IMR-90 (cell line): ENCODE data around the gene NXPH3. TPM values are rescaled to one million over a fixed set of nuclear protein-coding genes. Genes with fewer than 3 reads are reported as not detected.

ENCODE experiments used
- ATAC-seq: fragments of 200-7000 bp; cut with Tn5 transposase; 2 replicates; pipeline ENCODE4 v1.9.1; 2020; ENCODE audit warnings: low read depth, mild to moderate bottlenecking, moderate library complexity
- BruUV-seq: library from RNA; stranded (reverse); fragments of 400-500 nt; replicated peaks from 2 replicates; lab custom pipeline; 2021; lab: Mats Ljungman, UMichigan
- CTCF ChIA-PET: fragments of 300-600 bp; formaldehyde crosslinking; extraction: SDS; loops from one replicate; lab custom pipeline; 2021; ENCODE audit warnings: antibody characterized with exemption; lab: Yijun Ruan, JAX
- POLR2A ChIA-PET: fragments of 300-600 bp; sonication (Branson Sonifier 250); formaldehyde crosslinking; loops from one replicate; lab custom pipeline; 2022; ENCODE audit warnings: antibody characterized with exemption; ENCODE audit not compliant: unreplicated experiment; lab: Charles Lee
- DNase-seq: peaks from one replicate; pipeline ENCODE4 v3.0.0; 2013
- H2AFZ ChIP-seq: replicated peaks from 2 replicates; pipeline ENCODE3; 2013; ENCODE audit warnings: low read length, mild to moderate bottlenecking; ENCODE audit not compliant: poor library complexity
- H2AK5ac ChIP-seq: 2 replicates; pipeline ENCODE4 v1.6.1; 2013; ENCODE audit warnings: low read depth, low read length, inconsistent platforms
- H2AK9ac ChIP-seq: replicated peaks from 2 replicates; pipeline ENCODE3; 2013; ENCODE audit warnings: mild to moderate bottlenecking, low read depth, low read length, moderate library complexity; ENCODE audit not compliant: poor library complexity
- H2BK120ac ChIP-seq: 2 replicates; pipeline ENCODE4 v1.6.1; 2013; ENCODE audit warnings: low read depth, low read length, inconsistent platforms
- H2BK15ac ChIP-seq: 3 replicates; pipeline ENCODE4 v1.6.1; 2013; ENCODE audit warnings: low read depth, low read length, inconsistent platforms
- H2BK20ac ChIP-seq: 2 replicates; pipeline ENCODE4 v1.6.1; 2013; ENCODE audit warnings: low read depth, mild to moderate bottlenecking, inconsistent platforms, low read length, moderate library complexity
- H2BK5ac ChIP-seq: 2 replicates; pipeline ENCODE4 v1.6.1; 2013; ENCODE audit warnings: mild to moderate bottlenecking, low read depth, low read length, inconsistent platforms; ENCODE audit not compliant: poor library complexity, severe bottlenecking
- H3K14ac ChIP-seq: replicated peaks from 2 replicates; pipeline ENCODE4 v1.6.1; 2013; ENCODE audit warnings: low read depth, low read length, inconsistent platforms
- H3K18ac ChIP-seq: 2 replicates; pipeline ENCODE4 v1.6.1; 2013; ENCODE audit warnings: low read depth, low read length, control low read depth
- H3K23ac ChIP-seq: 2 replicates; pipeline ENCODE4 v1.6.1; 2013; ENCODE audit warnings: low read depth, low read length, inconsistent platforms
- H3K27ac ChIP-seq: 2 replicates; pipeline ENCODE4 v1.5.1; 2013; ENCODE audit warnings: mild to moderate bottlenecking, control low read depth, low read length; ENCODE audit not compliant: insufficient read depth
- H3K27me3 ChIP-seq: 2 replicates; pipeline ENCODE4 v1.6.1; 2013; ENCODE audit warnings: low read length; ENCODE audit not compliant: control insufficient read depth, insufficient read depth
- H3K36me3 ChIP-seq: 2 replicates; pipeline ENCODE4 v1.6.1; 2013; ENCODE audit warnings: low read length, mixed read lengths; ENCODE audit not compliant: control insufficient read depth, insufficient read depth
- H3K4ac ChIP-seq: 2 replicates; pipeline ENCODE4 v1.6.1; 2013; ENCODE audit warnings: low read depth, low read length, inconsistent platforms
- H3K4me1 ChIP-seq: 2 replicates; pipeline ENCODE4 v1.6.1; 2013; ENCODE audit warnings: low read length, mixed read lengths; ENCODE audit not compliant: control insufficient read depth, insufficient read depth
- H3K4me2 ChIP-seq: 2 replicates; pipeline ENCODE4 v1.6.1; 2013; ENCODE audit warnings: low read depth, mild to moderate bottlenecking, control low read depth, low read length, moderate library complexity
- H3K4me3 ChIP-seq: 2 replicates; pipeline ENCODE4 v1.5.1; 2013; ENCODE audit warnings: low read depth, mild to moderate bottlenecking, control low read depth, low read length, moderate library complexity; ENCODE audit not compliant: insufficient read depth
- H3K56ac ChIP-seq: 2 replicates; pipeline ENCODE4 v1.6.1; 2013; ENCODE audit warnings: low read length, inconsistent platforms; ENCODE audit not compliant: insufficient read depth; ENCODE audit errors: extremely low read depth
- H3K79me1 ChIP-seq, 2 experiments: 2 replicates each; pipeline ENCODE4 v1.6.1; 2013; ENCODE audit warnings: low read length in 2 of 2, inconsistent platforms in 1 of 2, low read depth in 1 of 2
- H3K9ac ChIP-seq: 2 replicates; pipeline ENCODE4 v1.6.1; 2013; ENCODE audit warnings: low read depth, low read length, control low read depth
- H3K9me1 ChIP-seq: 2 replicates; pipeline ENCODE4 v1.6.1; 2013; ENCODE audit warnings: low read length, inconsistent platforms; ENCODE audit not compliant: insufficient read depth
- H3K9me3 ChIP-seq: 2 replicates; pipeline ENCODE4 v1.6.1; 2013; ENCODE audit warnings: low read length; ENCODE audit not compliant: control insufficient read depth, insufficient read depth
- H4K20me1 ChIP-seq: 2 replicates; pipeline ENCODE4 v1.6.1; 2013; ENCODE audit warnings: low read length, inconsistent platforms; ENCODE audit not compliant: insufficient read depth
- H4K5ac ChIP-seq: 2 replicates; pipeline ENCODE4 v1.6.1; 2013; ENCODE audit warnings: mild to moderate bottlenecking, low read depth, low read length, control low read depth
- H4K8ac ChIP-seq, 2 experiments: 2 replicates each; pipeline ENCODE4 v1.6.1; 2013; ENCODE audit warnings: low read depth in 2 of 2, low read length in 2 of 2, control low read depth in 1 of 2, inconsistent platforms in 1 of 2
- H4K91ac ChIP-seq: 2 replicates; pipeline ENCODE4 v1.6.1; 2013; ENCODE audit warnings: low read depth, low read length, inconsistent platforms; ENCODE audit not compliant: insufficient read depth
- CEBPB ChIP-seq: IDR thresholded peaks from 2 replicates; pipeline ENCODE4 v1.6.1; 2012; ENCODE audit warnings: low read depth, low read length, improper control_type of control experiment
- MAZ ChIP-seq: IDR thresholded peaks from 2 replicates; pipeline ENCODE4 v1.6.1; 2012; ENCODE audit warnings: low read depth, mild to moderate bottlenecking, low read length, improper control_type of control experiment, moderate library complexity, borderline replicate concordance
- NFE2L2 ChIP-seq: fragments of 150-350 bp; IDR thresholded peaks from 2 replicates; pipeline ENCODE4 v1.6.1; 2016; ENCODE audit warnings: low read depth, mild to moderate bottlenecking, low read length
- WGBS, 2 experiments: methylation state at CpG; one replicate each; pipeline versions ENCODE4 v1.1.5 to v1.1.7; 2013; ENCODE audit warnings: missing lambda C conversion rate in 2 of 2; ENCODE audit not compliant: insufficient read length in 1 of 2; ENCODE audit errors: extremely low coverage in 2 of 2; 5-methylcytosine and 5-hydroxymethylcytosine counted together
- dilution Hi-C: fragments of 300-500 bp; cut with HindIII; formaldehyde crosslinking; loops from one replicate; pipeline ENCODE4 v1.14.3; 2018; ENCODE audit warnings: low sequenced_read_pairs; ENCODE audit not compliant: unreplicated experiment
- in situ Hi-C: fragments of 300-500 bp; cut with MboI; formaldehyde crosslinking; loops from 3 replicates; pipeline ENCODE4 v1.14.3; 2019; ENCODE audit warnings: low sequenced_read_pairs, inconsistent platforms, mixed read lengths
- intact Hi-C: fragments of 100-400 bp; cut with micrococcal nuclease; formaldehyde crosslinking; loops from 2 replicates; pipeline ENCODE4 v1.10.0; 2022
- polyA plus RNA-seq, 3 experiments: library from polyadenylated mRNA; depleted of rRNA; stranded (reverse); fragments of >200 nt; gene quantifications; 2 replicates each; pipeline ENCODE4 v1.2.3, GENCODE V29; 2012; ENCODE audit warnings: low replicate concordance in 1 of 3
- total RNA-seq: library from RNA; depleted of rRNA; stranded (reverse); fragments of >200 nt; gene quantifications from 2 replicates; pipeline ENCODE4 v1.2.3, GENCODE V29; 2012

The NXPH3 gene
- total and polyA plus RNA-seq, 2 of the 4 experiments (the other 2 are of a cell fraction), result 0.18 to 0.31 TPM

- Histone ChIP-seq H2AK5ac (peak overlapping the region; percentile 61), H3K36me3 (peaks cover 2% of the 10 kb centered on the region; the same call in 1 of the 2 replicates), H2BK5ac (no peak overlapping the region), H3K9me3 (no peaks in the 10 kb centered on the region), H3K56ac (no peak overlapping the region), H3K18ac (no peak overlapping the region), H3K4me3 (no peak overlapping the region), H3K27ac (no peak overlapping the region), H3K9ac (no peak overlapping the region), H4K20me1 (peaks cover 5% of the 10 kb centered on the region), H3K14ac (peak overlapping the region; percentile 2; the same call in 1 of the 2 replicates), H3K79me1 (no peaks in the 10 kb centered on the region), H4K8ac (peak overlapping the region in 1 of 2 experiments; percentile 8; a peak in 1 of 4 replicates), H2BK20ac (no peak overlapping the region), H3K4me1 (peaks cover 10% of the 10 kb centered on the region), H2BK15ac (peak overlapping the region; percentile 18; the same call in 1 of the 3 replicates), H3K27me3 (no peaks in the 10 kb centered on the region), H4K91ac (peak overlapping the region; percentile 56; the same call in 1 of the 2 replicates), H2AK9ac (peak overlapping the region; percentile 2), H4K5ac (no peak overlapping the region), H3K9me1 (peaks cover 18% of the 10 kb centered on the region), H2AFZ (peak overlapping the region; percentile 1), H3K23ac (peak overlapping the region; percentile 4; the same call in 1 of the 2 replicates), H3K4ac (peak overlapping the region; percentile 66), H3K4me2 (no peak overlapping the region), H2BK120ac (no peak overlapping the region; the same call in 1 of the 2 replicates)
- ChIA-PET POLR2A (no interaction called here), CTCF (no interaction called here)
- ATAC-seq, result peak; percentile 79
- intact Hi-C loops (no loop called here), in situ Hi-C loops (no loop called here), dilution Hi-C loops (no loop called here)
- BruUV-seq, result no TSS peak
- WGBS, 2 experiments, result 50% methylated on average over 2 of the region's 8 CpGs; no CpG with 5 or more reads in 1 of the 2 experiments
- TF ChIP-seq NFE2L2, result no peak
- TF ChIP-seq CEBPB, result peak; percentile 60; the same call in 1 of the 2 replicates
- 0 out of 2 replicates have a peak, but pooled peaks have one; percentile 50 for TF ChIP-seq MAZ
- peak; percentile 51 for DNase-seq
Observed at GRCh38 chr17:49588726-49589576, 13.3 kb downstream of the NXPH3 start.
